C4-2B (cell line): ENCODE results near the gene PLEKHA5.

ENCODE experiments used
- ZFX ChIP-seq: fragments of 450-650 bp; IDR thresholded peaks from 2 replicates; pipeline ENCODE4 v1.6.1; 2017
- TF ChIP-seq, protein P1 (sequence below): fragments of 450-650 bp; conservative IDR thresholded peaks from 2 replicates; pipeline ENCODE4 v1.5.1; 2017; ENCODE audit warnings: mild to moderate bottlenecking

DNA sequence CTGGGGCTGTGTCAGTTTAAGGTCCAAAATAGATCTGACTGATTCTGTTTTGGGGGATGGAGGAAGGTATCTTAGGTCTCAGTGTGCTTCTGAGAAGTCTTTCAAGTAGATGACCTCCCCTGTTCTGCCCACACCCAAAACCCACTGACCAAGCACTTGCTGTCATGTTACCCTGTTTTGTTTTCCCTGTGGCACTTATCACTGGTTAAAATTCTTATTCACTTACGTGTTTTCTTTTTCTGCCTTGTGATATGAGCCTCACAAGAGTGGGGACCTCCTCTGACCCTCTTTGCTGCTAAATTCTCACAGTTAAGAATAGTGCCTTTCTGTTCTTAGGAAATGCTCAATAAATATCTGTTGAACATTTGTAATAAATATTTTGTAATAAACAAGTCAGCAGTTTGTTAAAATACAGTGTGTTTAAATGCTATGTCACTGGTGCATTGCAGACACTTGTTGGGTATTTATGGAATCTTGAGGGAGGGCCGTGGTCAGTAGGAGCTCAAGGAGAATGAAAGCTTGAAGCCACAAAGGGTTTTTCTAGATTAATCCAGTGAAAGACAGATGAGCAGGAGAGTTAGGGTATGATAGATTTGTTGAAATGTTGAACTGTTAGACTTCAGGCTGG is 20.9 kb downstream of the PLEKHA5 start:
- TF ChIP-seq, protein P1, sequence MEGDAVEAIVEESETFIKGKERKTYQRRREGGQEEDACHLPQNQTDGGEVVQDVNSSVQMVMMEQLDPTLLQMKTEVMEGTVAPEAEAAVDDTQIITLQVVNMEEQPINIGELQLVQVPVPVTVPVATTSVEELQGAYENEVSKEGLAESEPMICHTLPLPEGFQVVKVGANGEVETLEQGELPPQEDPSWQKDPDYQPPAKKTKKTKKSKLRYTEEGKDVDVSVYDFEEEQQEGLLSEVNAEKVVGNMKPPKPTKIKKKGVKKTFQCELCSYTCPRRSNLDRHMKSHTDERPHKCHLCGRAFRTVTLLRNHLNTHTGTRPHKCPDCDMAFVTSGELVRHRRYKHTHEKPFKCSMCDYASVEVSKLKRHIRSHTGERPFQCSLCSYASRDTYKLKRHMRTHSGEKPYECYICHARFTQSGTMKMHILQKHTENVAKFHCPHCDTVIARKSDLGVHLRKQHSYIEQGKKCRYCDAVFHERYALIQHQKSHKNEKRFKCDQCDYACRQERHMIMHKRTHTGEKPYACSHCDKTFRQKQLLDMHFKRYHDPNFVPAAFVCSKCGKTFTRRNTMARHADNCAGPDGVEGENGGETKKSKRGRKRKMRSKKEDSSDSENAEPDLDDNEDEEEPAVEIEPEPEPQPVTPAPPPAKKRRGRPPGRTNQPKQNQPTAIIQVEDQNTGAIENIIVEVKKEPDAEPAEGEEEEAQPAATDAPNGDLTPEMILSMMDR, result no peak
- no peak for TF ChIP-seq ZFX
